ENCODE measurements around the gene STK11.

Gene STK11

DNA sequence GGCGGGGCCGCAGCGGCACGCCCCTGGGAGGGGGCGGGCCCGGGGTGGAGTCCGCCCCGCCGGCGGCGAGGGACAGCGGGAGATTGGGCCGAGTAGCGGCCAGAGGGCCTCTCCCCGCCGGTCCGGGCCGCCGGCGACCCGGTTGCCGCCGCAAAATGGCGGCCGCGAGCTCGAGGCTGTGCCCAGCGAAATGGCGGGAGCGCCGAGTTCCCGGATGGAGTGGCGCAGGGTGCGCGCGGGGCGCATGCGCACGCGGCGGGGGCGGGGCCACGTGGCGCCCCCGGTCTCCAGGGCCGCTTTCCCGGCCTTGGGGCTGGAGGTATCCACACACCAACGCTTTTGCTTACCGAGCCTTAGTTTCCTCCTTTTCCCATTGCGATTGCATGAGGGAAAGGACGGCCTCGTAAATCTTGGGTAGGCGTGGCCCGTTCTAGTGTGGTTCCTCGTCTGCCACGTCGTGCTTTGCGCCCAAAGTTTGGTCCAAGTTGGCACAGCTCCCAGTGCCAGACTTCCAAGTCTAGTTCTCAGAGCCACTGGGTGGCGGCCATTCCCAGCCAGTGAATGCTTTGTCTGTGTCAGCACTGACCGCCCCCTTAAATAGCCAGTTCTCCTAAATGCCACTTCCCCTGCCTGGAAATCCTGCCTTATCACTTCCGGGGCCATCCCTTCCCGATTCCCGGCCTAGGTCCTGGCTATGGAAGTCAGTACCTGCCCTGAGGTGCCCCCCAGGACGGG is 64.1 kb downstream of the STK11 start:
- peak; percentile 95 for DNase-seq (ENCODE audit: low read depth)
- TF ChIP-seq, protein P1, sequence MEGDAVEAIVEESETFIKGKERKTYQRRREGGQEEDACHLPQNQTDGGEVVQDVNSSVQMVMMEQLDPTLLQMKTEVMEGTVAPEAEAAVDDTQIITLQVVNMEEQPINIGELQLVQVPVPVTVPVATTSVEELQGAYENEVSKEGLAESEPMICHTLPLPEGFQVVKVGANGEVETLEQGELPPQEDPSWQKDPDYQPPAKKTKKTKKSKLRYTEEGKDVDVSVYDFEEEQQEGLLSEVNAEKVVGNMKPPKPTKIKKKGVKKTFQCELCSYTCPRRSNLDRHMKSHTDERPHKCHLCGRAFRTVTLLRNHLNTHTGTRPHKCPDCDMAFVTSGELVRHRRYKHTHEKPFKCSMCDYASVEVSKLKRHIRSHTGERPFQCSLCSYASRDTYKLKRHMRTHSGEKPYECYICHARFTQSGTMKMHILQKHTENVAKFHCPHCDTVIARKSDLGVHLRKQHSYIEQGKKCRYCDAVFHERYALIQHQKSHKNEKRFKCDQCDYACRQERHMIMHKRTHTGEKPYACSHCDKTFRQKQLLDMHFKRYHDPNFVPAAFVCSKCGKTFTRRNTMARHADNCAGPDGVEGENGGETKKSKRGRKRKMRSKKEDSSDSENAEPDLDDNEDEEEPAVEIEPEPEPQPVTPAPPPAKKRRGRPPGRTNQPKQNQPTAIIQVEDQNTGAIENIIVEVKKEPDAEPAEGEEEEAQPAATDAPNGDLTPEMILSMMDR (conservative IDR thresholded peaks at IDR 0.05; ENCODE audit: control insufficient read depth, insufficient read depth, low read depth, low read length): no peak

DNA sequence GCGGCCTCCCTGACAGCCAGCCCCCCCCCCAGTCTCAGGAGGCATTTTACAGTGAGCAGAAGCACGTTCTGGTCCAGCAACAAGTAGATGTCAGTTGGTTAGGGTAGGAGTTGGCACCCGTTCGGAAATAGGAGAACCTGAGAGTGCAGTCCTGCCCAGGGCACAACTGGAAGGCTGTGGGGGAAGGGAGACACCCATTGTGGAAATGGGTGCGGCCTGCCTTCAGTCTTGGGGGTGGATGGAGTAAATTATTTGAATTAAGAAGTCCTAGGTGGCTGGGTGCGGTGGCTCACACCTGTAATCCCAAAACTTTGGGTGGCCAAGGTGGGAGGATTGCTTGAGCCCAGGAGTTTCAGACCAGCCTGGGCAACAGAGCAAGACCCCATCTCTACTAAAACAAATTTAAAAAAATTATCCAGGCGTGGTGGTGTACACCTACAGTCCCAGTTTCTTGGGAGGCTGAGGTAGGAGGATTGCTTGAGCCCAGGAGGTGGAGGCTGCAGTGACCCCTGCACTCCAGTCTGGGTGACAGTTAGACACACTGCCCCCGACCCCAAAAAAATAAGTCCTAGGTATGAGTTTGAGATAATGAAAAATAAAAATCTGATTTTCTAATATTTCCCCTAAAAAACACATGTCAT is 64.8 kb downstream of the STK11 start:
- DNase-seq (ENCODE audit: low read depth): no peak

More for the DNA sequence above, 64.1 kb downstream of the STK11 start:
- H3K4me3 ChIP-seq (ENCODE audit: control insufficient read depth, low read depth, low read length): peak overlapping the region; percentile 71

DNA sequence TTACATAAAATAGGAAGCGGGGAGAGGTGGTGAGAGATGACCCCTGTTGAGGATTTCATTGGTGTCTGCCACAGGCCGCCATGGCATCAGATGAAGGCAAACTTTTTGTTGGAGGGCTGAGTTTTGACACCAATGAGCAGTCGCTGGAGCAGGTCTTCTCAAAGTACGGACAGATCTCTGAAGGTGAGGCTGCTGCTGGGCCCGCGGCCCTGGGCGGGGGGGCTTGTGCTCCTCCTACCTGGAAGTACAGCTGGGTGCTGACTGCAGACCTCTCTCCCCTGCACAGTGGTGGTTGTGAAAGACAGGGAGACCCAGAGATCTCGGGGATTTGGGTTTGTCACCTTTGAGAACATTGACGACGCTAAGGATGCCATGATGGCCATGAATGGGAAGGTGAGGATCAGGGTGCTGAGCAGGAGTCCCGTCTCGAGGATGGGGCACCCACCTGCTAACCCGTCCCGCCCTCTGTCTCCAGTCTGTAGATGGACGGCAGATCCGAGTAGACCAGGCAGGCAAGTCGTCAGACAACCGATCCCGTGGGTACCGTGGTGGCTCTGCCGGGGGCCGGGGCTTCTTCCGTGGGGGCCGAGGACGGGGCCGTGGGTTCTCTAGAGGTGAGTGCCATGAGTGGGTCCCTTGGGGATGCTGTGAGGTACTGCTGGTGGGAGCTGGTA is 65.4 kb downstream of the STK11 start:
- no peak for DNase-seq (ENCODE audit: low read depth)
- H3K4me3 ChIP-seq (ENCODE audit: control insufficient read depth, low read depth, low read length): peak overlapping the region; percentile 71
- TF ChIP-seq, protein P1 (conservative IDR thresholded peaks at IDR 0.05; ENCODE audit: control insufficient read depth, insufficient read depth, low read depth, low read length): no peak

More for the DNA sequence above, 64.8 kb downstream of the STK11 start:
- TF ChIP-seq, protein P1 (conservative IDR thresholded peaks at IDR 0.05; ENCODE audit: control insufficient read depth, insufficient read depth, low read depth, low read length): no peak
- peak overlapping the region; percentile 71 for H3K4me3 ChIP-seq (ENCODE audit: control insufficient read depth, low read depth, low read length)

DNA sequence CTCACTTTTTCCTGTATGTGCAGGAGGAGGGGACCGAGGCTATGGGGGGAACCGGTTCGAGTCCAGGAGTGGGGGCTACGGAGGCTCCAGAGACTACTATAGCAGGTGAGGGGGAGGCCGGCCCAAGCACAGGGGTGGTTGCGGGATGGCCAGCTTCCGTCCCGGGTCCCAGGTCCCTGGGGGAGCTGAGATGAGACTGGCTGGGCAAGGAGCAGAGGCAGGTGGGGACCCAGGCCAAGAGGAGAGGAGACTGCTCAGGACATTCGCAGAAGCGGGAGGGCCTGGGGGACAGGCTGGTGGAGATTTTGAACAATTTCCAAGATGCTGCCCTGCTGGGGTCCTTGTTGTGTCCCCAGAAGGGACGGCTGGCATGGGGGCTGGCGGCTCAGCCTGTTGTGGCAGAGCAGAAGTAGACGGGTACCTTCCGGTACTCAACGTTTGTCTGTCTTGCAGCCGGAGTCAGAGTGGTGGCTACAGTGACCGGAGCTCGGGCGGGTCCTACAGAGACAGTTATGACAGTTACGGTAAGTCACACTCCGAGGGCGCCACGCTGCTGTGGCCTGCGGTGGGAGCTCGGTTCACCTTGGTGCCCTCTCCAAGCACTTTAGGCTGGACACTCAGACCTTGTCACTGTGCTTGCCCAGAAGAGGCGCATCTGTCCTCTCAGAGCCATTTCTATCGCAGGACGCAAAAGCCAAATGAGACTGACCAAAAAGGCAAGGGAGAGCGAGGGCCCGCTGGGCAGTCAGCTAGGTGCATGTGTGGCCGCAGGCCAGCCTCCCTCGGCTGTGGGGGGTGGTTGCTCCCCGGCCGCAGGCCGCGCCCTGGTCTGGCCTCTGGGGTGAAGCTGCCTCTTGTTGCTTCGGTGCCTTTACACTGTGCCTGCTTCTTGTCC is 66.2 kb downstream of the STK11 start:
- TF ChIP-seq, protein P1 (conservative IDR thresholded peaks at IDR 0.05; ENCODE audit: control insufficient read depth, insufficient read depth, low read depth, low read length): no peak
- H3K4me3 ChIP-seq (ENCODE audit: control insufficient read depth, low read depth, low read length): peak overlapping the region; percentile 71
- no peak for DNase-seq (ENCODE audit: low read depth)

DNA sequence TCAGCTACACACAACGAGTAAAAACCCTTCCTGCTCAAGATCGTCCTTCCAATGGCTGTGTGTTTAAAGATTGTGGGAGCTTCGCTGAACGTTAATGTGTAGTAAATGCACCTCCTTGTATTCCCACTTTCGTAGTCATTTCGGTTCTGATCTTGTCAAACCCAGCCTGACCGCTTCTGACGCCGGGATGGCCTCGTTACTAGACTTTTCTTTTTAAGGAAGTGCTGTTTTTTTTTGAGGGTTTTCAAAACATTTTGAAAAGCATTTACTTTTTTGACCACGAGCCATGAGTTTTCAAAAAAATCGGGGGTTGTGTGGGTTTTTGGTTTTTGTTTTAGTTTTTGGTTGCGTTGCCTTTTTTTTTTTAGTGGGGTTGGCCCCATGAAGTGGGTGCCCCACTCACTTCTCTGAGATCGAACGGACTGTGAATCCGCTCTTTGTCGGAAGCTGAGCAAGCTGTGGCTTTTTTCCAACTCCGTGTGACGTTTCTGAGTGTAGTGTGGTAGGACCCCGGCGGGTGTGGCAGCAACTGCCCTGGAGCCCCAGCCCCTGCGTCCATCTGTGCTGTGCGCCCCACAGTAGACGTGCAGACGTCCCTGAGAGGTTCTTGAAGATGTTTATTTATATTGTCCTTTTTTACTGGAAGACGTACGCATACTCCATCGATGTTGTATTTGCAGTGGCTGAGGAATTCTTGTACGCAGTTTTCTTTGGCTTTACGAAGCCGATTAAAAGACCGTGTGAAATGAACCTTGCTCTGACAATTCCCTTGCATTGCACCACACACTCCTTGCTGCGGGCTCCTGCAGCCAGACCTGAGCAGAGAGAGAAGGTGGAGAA is 67.1 kb downstream of the STK11 start:
- DNase-seq (ENCODE audit: low read depth): no peak
- TF ChIP-seq, protein P1 (conservative IDR thresholded peaks at IDR 0.05; ENCODE audit: control insufficient read depth, insufficient read depth, low read depth, low read length): no peak
- H3K4me3 ChIP-seq (ENCODE audit: control insufficient read depth, low read depth, low read length): no peak overlapping the region
